ENCODE data around the gene MTA1.

The MTA1 gene

DNA sequence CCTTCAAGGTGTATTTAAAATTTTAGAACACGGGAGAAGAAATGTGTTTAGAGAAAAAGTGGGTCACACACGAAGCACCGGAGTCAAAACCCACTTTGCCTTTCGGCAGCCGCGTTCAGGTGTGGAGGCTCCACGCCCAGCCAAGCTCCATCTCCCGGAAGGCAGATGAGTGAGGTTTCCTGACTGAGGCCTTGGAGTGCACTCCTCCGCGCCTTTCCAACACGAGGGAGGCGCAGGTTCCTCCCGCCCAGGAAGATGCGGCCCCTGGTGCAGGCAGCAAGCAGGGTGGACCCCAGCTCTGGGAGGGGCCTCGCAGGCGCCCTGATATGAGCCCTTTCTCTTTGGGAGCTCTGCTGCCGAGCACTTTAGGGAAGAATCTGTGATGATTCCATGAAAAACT, 22.5 kb downstream of the MTA1 start:
- DNase-seq (ENCODE audit: low read depth in 3 of 3, low spot score in 1 of 3), result no peak

DNA sequence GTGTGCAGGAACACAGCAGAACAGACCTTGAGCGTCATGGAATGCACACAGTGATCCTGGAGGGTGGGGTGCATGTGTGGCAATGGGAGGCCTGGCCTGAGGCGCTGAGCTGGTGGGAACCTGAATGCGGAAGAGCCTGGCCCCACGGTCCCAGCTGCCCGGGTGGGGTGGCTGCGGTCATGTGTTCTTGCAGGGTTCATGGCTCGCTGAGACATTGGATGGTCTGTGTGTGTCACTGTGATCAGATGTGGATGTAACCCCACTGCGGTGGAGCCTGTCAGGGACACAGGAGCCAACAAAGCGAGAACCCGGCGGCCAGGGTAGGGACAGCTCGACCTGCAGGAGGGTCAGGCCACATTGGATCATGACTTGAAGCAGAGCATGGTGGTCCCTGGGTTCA, 23.2 kb downstream of the MTA1 start:
- DNase-seq (ENCODE audit: low read depth in 3 of 3, low spot score in 1 of 3), result no peak

DNA sequence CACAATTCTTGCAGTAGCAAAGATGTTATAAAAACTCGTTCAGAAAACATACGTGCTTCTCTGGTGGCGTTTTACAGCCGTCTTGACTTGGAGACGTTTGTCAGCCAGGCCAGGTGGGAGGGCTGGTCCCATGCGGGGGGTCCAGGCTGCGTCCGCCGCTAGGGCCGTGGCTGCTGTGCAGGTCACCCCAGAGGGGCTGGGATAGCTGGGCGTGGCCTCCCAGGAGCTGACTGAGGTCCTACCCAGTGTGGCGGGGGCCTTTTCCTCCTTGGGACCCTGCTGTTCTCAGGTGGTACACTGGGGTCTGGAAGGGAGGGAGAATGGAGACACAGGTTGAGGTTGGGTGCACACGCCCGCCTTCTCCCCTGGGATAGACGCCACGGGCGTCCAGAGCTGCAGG, 25.2 kb downstream of the MTA1 start:
- DNase-seq (ENCODE audit: low read depth in 3 of 3, low spot score in 1 of 3), result no peak

- no peak for DNase-seq (ENCODE audit: low read depth in 3 of 3, low spot score in 1 of 3)
Observed at GRCh38 chr14:105445290-105445689, 25.7 kb downstream of the MTA1 start.

GRCh38 chr14:105445901-105446845, 26.5 kb downstream of the MTA1 start:
- no peak for DNase-seq (ENCODE audit: low read depth in 3 of 3, low spot score in 1 of 3)

DNA sequence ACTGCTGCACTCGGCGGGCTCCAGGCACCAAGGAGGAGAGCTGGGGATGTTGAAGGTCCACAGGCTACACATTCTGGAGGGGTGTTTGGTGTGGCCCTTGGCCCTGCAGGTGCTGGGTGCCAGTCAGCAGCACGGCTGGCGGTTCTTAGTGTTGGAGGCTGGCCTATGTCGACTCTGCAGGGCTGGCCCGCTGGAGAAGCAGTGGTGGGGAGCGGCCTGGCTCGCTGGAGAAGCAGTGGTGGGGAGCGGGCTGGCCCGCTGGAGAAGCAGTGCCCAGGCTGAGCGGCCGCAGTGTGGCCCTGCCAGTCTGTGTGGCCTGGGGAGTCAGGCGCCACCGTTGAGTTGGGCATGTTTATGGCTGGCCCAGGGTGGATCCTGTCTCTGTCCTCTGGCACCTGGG, 27.3 kb downstream of the MTA1 start:
- no peak for DNase-seq (ENCODE audit: low read depth in 3 of 3, low spot score in 1 of 3)

- no peak for DNase-seq (ENCODE audit: low read depth in 3 of 3, low spot score in 1 of 3)
Observed at GRCh38 chr14:105447651-105448640, 28.3 kb downstream of the MTA1 start.

- DNase-seq (ENCODE audit: low read depth in 3 of 3, low spot score in 1 of 3), result peak; percentile 21 to 57 (median 44)
Observed at GRCh38 chr14:105448706-105449111, 29.1 kb downstream of the MTA1 start.

- DNase-seq (ENCODE audit: low read depth in 3 of 3, low spot score in 1 of 3), result no peak
Observed at GRCh38 chr14:105449276-105450122, 29.9 kb downstream of the MTA1 start.

DNA sequence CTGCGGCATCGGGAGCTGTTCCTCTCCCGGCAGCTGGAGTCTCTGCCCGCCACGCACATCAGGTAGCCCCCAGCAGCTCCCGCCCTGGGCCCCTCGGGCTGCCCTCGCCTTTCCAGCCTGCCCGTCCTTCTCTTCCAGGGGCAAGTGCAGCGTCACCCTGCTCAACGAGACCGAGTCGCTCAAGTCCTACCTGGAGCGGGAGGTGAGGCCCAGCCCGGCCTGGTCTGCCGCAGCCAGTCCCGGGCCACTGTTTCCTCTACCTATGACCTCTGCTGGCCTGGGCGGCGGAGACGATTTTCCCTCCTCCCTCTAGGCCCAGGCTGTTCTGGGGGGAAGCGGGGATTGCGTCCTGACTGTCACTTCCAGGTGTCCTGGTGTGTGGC, 30.5 kb downstream of the MTA1 start:
- DNase-seq (ENCODE audit: low read depth in 3 of 3, low spot score in 1 of 3), result no peak

DNA sequence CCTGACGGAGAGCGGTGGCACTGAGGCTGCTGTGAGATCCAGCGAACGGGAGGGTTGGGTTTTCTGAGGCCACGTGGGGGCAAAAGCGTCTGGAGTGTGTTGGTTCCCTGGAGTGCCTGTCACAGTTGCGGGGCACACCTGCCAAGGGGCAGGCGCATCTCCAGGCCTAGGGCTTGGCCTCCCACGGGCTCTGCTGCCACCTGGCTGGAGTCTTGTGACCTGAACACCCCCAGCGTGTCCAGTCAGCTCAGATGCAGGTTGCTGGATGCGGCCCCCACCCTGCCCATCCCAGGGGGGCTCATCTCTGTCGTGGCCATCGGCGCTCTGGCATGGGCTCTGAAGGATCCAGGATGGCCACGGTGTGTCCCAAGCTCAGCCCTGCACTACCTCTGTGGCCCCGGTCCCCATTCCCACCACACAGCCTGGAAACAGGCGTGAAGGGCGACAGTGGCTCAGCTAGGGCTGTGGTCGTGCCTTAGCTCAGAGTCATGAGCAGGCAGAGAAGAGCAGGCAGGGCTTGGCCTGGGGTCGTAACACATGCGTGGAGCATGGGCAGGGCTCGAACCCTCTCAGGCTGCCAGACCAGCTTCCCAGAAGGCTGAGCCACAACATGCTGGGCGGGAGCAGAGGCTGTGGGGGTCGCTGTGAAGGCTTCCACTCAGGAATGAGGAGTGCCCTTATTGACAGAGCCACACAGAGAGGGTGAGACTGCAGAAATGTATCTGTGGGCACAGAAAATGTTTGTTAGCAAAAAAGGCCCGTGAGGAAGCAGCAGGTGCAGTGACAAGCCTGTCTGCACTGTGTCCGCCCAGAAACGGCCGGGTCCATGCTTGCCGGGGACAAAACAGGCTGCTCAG, 31.5 kb downstream of the MTA1 start:
- DNase-seq (ENCODE audit: low read depth in 3 of 3, low spot score in 1 of 3), result no peak

- no peak for DNase-seq (ENCODE audit: low read depth in 3 of 3, low spot score in 1 of 3)
Observed at GRCh38 chr14:105452963-105453362, 33.3 kb downstream of the MTA1 start.

DNA sequence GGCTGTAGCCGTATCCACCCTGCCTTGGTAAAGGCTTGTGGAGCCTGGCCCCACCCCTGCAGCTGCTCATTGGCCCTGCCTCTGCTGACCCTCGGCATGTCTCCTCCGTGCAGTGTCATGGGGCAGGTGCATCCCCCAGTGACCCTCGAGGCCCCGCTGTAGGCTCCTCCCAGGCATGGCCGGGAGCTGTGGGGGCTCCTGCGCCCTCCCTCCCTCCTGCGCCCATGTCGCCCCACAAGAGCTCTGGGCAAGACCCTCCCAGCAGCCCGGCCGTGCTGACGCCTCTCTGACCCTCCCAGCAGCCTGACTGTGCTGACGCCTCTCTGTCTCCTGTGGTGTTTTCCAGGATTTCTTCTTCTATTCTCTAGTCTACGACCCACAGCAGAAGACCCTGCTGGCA, 34.2 kb downstream of the MTA1 start:
- no peak for DNase-seq (ENCODE audit: low read depth in 3 of 3, low spot score in 1 of 3)

DNA sequence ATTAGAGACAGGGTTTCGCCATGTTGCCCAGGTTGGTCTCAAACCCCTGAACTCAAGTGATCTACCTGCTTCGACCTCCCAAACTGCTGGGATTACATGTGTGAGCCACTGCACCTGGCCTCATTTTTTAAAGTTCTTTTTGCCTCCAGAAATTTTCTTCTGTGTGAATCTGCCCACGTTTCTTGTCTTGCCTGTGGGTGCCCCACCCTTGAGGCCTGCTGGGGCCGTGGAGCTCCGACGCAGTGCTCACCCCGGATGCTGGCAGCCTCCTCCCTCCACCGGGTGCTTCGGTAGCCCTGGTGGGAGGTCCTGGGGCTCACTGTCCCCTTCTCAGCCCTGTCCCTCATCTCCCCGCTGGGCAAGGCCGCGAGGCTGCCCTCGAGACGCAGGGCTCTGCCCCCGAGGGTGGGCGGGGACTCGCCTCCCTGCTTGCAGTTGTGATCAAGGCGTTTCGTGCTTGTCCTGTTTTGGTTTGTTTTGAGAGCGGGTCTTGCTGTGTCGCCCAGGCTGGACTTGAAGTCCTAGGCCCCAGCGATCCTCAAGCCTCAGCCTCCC, 35.5 kb downstream of the MTA1 start:
- DNase-seq (ENCODE audit: low read depth in 3 of 3, low spot score in 1 of 3), result no peak

DNA sequence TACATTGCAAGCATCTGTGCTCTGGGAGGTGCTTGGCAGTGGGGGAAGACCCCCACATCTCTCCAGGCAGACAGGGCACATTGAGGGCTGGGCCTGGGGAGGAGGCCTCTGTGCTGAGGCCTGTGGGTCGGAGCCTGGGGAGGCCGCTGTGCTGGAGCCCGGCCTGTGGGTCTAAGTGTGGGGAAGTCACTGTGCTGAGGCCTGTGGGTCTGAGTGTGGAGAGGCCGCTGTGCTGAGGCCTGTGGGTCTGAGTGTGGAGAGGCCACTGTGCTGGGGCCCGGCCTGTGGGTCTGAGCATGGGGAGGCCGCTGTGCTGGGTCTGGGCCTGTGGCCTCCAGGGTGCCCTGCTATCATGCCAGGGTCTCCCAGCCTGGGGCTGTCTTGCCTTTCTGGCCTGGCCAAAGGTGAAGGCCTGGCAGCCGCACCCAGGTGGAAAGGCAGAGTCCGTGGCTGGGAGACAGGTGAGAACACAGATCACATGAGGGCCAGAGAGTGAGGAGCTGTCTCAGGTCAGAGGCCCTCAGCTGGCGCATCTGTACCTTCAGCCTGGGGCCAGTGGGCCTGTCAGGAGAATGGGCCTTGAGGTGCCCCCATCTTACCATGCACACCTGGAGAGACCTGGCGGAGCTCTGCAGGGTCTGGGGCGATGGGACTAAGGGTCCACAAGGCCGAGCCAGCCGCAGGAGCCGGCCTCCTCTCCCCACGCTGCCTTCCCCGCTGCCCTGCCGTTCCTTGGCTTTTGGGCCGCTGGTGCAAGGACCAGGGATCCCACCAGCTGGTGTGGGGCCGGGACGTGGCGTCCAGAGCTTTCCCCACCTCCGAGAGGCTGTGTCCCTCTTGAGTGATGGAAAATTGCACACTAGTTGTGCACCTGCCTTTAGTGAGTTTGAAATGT, 36.4 kb downstream of the MTA1 start:
- DNase-seq (ENCODE audit: low read depth in 3 of 3, low spot score in 1 of 3), result no peak

GRCh38 chr14:105456736-105457617, 37.4 kb downstream of the MTA1 start:
- no peak for DNase-seq (ENCODE audit: low read depth in 3 of 3, low spot score in 1 of 3)

- no peak for DNase-seq (ENCODE audit: low read depth in 3 of 3, low spot score in 1 of 3)
Observed at GRCh38 chr14:105458010-105458409, 38.4 kb downstream of the MTA1 start.

DNA sequence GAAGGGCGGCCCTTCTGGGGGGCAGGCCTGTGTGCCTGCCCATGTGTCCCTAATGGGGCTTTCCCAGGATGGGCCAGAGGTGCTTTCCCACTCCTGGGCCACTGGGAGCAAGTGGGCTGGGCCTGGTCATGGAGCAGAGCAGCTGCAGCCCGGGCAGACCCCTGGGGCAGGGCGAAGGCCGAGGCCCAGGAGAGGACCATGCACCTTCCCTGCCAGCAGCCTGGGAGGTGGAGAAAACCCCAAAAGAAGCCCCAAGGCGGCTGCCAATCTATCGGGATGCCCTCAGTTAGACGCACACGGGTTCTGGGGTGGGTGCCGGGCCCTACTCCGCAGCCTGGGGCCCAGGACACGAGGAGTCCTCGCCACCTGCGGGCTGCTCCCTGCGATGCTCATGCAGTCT, 38.9 kb downstream of the MTA1 start:
- DNase-seq (ENCODE audit: low read depth in 3 of 3, low spot score in 1 of 3), result no peak
